ENCODE data around the gene OFD1. TPM values are rescaled to one million over a fixed set of nuclear protein-coding genes. Genes with fewer than 3 reads are reported as not detected.

OFD1 gene
- total RNA-seq, 1 experiment from 2014 or later = 44.8 TPM

- no peaks in the 10 kb centered on the region for H3K4me1 Mint-ChIP-seq (ENCODE audit: insufficient read depth, unreplicated experiment)
- no peak overlapping the region for H3K27ac Mint-ChIP-seq (ENCODE audit: low read depth, unreplicated experiment)
- peaks cover 78% of the 10 kb centered on the region for H3K36me3 Mint-ChIP-seq (ENCODE audit: insufficient read depth, unreplicated experiment)
- no peak overlapping the region for H3K4me3 Mint-ChIP-seq (ENCODE audit: unreplicated experiment)
- no peaks in the 10 kb centered on the region for H3K27me3 Mint-ChIP-seq (ENCODE audit: insufficient read depth, unreplicated experiment)
- DNase-seq (ENCODE audit: unreplicated experiment) = no peak
- ChIA-PET POLR2A (interaction anchor here (0.7 to 1.9 kb wide), 2 partner anchors 274 to 301 kb away, joined by 3 to 6 read pairs; partner anchors contain the start of gene GEMIN8), CTCF (interaction anchor here (1.0 to 1.2 kb wide), 2 partner anchors 14 to 33 kb away, joined by 3 to 4 read pairs; no protein-coding TSS in a partner anchor)
- intact Hi-C loops (cut with micrococcal nuclease) = no loop called here
- no peak for TF ChIP-seq CTCF (IDR thresholded peaks at IDR 0.05; ENCODE audit: unreplicated experiment)
- no TSS peak for BruUV-seq (replicated peaks)
- no peaks in the 10 kb centered on the region for H3K9me3 Mint-ChIP-seq (ENCODE audit: unreplicated experiment)
Measured at GRCh38 chrX:13755254-13755653, 20.7 kb downstream of the OFD1 start.

- no peaks in the 10 kb centered on the region for H3K9me3 Mint-ChIP-seq (ENCODE audit: unreplicated experiment)
- intact Hi-C loops (cut with micrococcal nuclease) = no loop called here
- DNase-seq (ENCODE audit: unreplicated experiment) = no peak
- POLR2A ChIA-PET = no interaction called here
- H3K4me1 Mint-ChIP-seq (ENCODE audit: insufficient read depth, unreplicated experiment) = no peaks in the 10 kb centered on the region
- CTCF ChIA-PET = interaction anchor here (0.9 to 1.9 kb wide), 2 partner anchors 35 to 275 kb away, joined by 3 to 4 read pairs; no protein-coding TSS in a partner anchor
- BruUV-seq (replicated peaks) = no TSS peak
- H3K36me3 Mint-ChIP-seq (ENCODE audit: insufficient read depth, unreplicated experiment) = peaks cover 86% of the 10 kb centered on the region
- TF ChIP-seq CTCF (IDR thresholded peaks at IDR 0.05; ENCODE audit: unreplicated experiment) = no peak
- no peak overlapping the region for H3K27ac Mint-ChIP-seq (ENCODE audit: low read depth, unreplicated experiment)
- no peak overlapping the region for H3K4me3 Mint-ChIP-seq (ENCODE audit: unreplicated experiment)
- no peaks in the 10 kb centered on the region for H3K27me3 Mint-ChIP-seq (ENCODE audit: insufficient read depth, unreplicated experiment)
Measured at GRCh38 chrX:13756381-13756780, 21.8 kb downstream of the OFD1 start.

DNA sequence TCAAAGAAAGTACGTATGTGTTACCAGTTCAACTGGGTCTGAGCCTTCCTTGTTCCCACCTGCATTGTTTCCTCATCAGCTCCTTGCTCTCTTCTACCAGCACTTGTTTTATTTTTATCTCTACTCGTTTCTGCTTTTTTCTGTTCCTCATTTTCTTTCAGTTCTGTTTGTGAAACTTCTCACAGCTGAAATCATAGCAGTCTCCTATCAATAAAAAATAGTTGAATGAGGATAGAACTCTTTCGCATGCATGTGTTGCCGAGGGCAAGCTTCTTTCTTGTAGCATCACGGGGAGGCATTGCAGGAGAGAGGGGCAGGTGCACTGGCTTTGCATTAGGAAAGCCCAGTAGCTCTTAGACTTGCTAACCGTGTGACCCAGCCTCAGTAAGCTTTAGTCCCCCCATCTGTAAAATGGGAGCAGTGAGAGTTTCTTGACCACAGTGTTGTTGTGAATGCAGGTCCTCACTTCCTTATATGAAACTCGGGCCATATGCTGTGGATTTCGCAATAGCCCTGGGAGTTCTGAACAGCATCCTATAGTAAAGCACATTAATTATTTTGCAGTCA is 24.7 kb downstream of the OFD1 start:
- no peak overlapping the region for H3K27ac Mint-ChIP-seq (ENCODE audit: low read depth, unreplicated experiment)

More for the DNA sequence above, 24.7 kb downstream of the OFD1 start:
- H3K4me3 Mint-ChIP-seq (ENCODE audit: unreplicated experiment) = no peak overlapping the region
- intact Hi-C loops (cut with micrococcal nuclease) = no loop called here
- no TSS peak for BruUV-seq (replicated peaks)
- no peaks in the 10 kb centered on the region for H3K27me3 Mint-ChIP-seq (ENCODE audit: insufficient read depth, unreplicated experiment)
- H3K36me3 Mint-ChIP-seq (ENCODE audit: insufficient read depth, unreplicated experiment) = peaks cover 88% of the 10 kb centered on the region
- POLR2A ChIA-PET = interaction anchor here (1.0 to 3.1 kb wide), 2 partner anchors 8 to 270 kb away, joined by 3 to 10 read pairs; partner anchors contain the start of gene GEMIN8
- H3K4me1 Mint-ChIP-seq (ENCODE audit: insufficient read depth, unreplicated experiment) = no peaks in the 10 kb centered on the region
- no peaks in the 10 kb centered on the region for H3K9me3 Mint-ChIP-seq (ENCODE audit: unreplicated experiment)
- no peak for DNase-seq (ENCODE audit: unreplicated experiment)
- no peak for TF ChIP-seq CTCF (IDR thresholded peaks at IDR 0.05; ENCODE audit: unreplicated experiment)
- CTCF ChIA-PET = interaction anchor here (0.8 to 0.9 kb wide), 2 partner anchors 11 to 16 kb away, joined by 3 read pairs; no protein-coding TSS in a partner anchor

Measured in MCF 10A (cell line).